ENCODE results near the gene UNC119. TPM values are rescaled to one million over a fixed set of nuclear protein-coding genes. Genes with fewer than 3 reads are reported as not detected.

Gene UNC119
- total and polyA plus RNA-seq, 12 donors: 26.7 to 80.8 (median 38.8) TPM

- peaks cover 0 to 1% of the 10 kb centered on the region in 2 donors for H3K36me3 ChIP-seq (replicated peaks in 1 of 2)
- H3K4me3 ChIP-seq: no peak overlapping the region
- 76 to 87% (median 84%) methylated on average over 4 of the region's 4 CpGs for WGBS, 4 donors
- H3K9me3 ChIP-seq (replicated peaks in 1 of 3): no peaks in the 10 kb centered on the region
- H3K4me1 ChIP-seq (replicated peaks in 1 of 2): no peaks in the 10 kb centered on the region
- intact Hi-C loops (cut with DNase I): loop anchor here in 1 of 2 donors (2.0 kb wide), 1 partner anchor 49 kb away; no protein-coding TSS in a partner anchor
- H3K27ac ChIP-seq: no peak overlapping the region
- DNase-seq: no peak
- TF ChIP-seq CTCF (IDR thresholded peaks at IDR 0.05) (no peak), POLR2A (IDR thresholded peaks at IDR 0.05) (no peak)
- no peaks in the 10 kb centered on the region for H3K27me3 ChIP-seq
Measured at GRCh38 chr17:28541439-28541838, 11.0 kb downstream of the UNC119 start.

- no peak for TF ChIP-seq POLR2A (IDR thresholded peaks at IDR 0.05)
- no peak for TF ChIP-seq CTCF (IDR thresholded peaks at IDR 0.05)
Measured at GRCh38 chr17:28540231-28540630, 12.2 kb downstream of the UNC119 start.

GRCh38 chr17:28538296-28538895 is 14.0 kb downstream of the UNC119 start:
- H3K4me3 ChIP-seq: no peak overlapping the region
- H3K9me3 ChIP-seq (replicated peaks in 1 of 3): no peaks in the 10 kb centered on the region
- intact Hi-C loops (cut with DNase I): no loop called here
- no peaks in the 10 kb centered on the region for H3K4me1 ChIP-seq (replicated peaks in 1 of 2)
- TF ChIP-seq POLR2A (IDR thresholded peaks at IDR 0.05): no peak
- no peak for TF ChIP-seq CTCF (IDR thresholded peaks at IDR 0.05)
- no peaks in the 10 kb centered on the region for H3K36me3 ChIP-seq (replicated peaks in 1 of 2)
- H3K27ac ChIP-seq: no peak overlapping the region
- 85 to 90% (median 88%) methylated on average over 11 to 14 of the region's 14 CpGs for WGBS, 4 donors
- H3K27me3 ChIP-seq: no peaks in the 10 kb centered on the region
- DNase-seq: no peak

More at GRCh38 chr17:28540231-28540630, 12.2 kb downstream of the UNC119 start:
- intact Hi-C loops (cut with DNase I): loop anchor here in 1 of 2 donors (2.0 kb wide), 1 partner anchor 47 kb away; no protein-coding TSS in a partner anchor
- no peaks in the 10 kb centered on the region for H3K4me1 ChIP-seq (replicated peaks in 1 of 2)
- 75 to 88% (median 82%) methylated on average over 4 of the region's 4 CpGs for whole genome bisulfite sequencing, 4 donors
- no peak overlapping the region for H3K4me3 ChIP-seq
- H3K27ac ChIP-seq: no peak overlapping the region
- no peaks in the 10 kb centered on the region for H3K36me3 ChIP-seq (replicated peaks in 1 of 2)
- H3K9me3 ChIP-seq (replicated peaks in 1 of 3): no peaks in the 10 kb centered on the region
- DNase-seq: no peak
- no peaks in the 10 kb centered on the region for H3K27me3 ChIP-seq

GRCh38 chr17:28537219-28537610 is 15.2 kb downstream of the UNC119 start:
- 56 to 73% (median 66%) methylated on average over 2 to 12 of the region's 12 CpGs for WGBS, 4 donors
- no peak overlapping the region for H3K4me3 ChIP-seq
- no peaks in the 10 kb centered on the region for H3K4me1 ChIP-seq (replicated peaks in 1 of 2)
- TF ChIP-seq POLR2A (IDR thresholded peaks at IDR 0.05) (no peak), CTCF (IDR thresholded peaks at IDR 0.05) (no peak)
- intact Hi-C loops (cut with DNase I): no loop called here
- no peak overlapping the region for H3K27ac ChIP-seq
- no peaks in the 10 kb centered on the region for H3K9me3 ChIP-seq (replicated peaks in 1 of 3)
- no peak for DNase-seq
- H3K36me3 ChIP-seq (replicated peaks in 1 of 2): no peaks in the 10 kb centered on the region
- no peaks in the 10 kb centered on the region for H3K27me3 ChIP-seq

Measured in adrenal gland (tissue), 12 donors.